CD14-positive monocyte (primary cell): ENCODE data around the gene C5orf47. TPM values are rescaled to one million over a fixed set of nuclear protein-coding genes. Genes with fewer than 3 reads are reported as not detected.
A peak's percentile ranks its signal among the peaks of the same experiment; 100 is the strongest.

Source experiments
- DNase-seq, 3 donors: peaks; one replicate each; pipeline ENCODE4 v3.0.0-alpha.2; 2011 to 2022
- H2AFZ ChIP-seq: 2 replicates; pipeline ENCODE4 v1.6.0; 2012; ENCODE audit warnings: mild to moderate bottlenecking, low read depth, low read length, inconsistent platforms; ENCODE audit not compliant: insufficient read depth, poor library complexity, severe bottlenecking
- H3K27ac ChIP-seq, 2 donors: 1 replicate in 1 of 2; 2 replicates in 1 of 2; pipeline ENCODE4 v1.5.1; 2012 to 2013; ENCODE audit warnings: low read length in 2 of 2, control low read depth in 1 of 2, inconsistent platforms in 1 of 2, low read depth in 1 of 2, mild to moderate bottlenecking in 1 of 2
- H3K27me3 ChIP-seq, 2 donors: one replicate each; pipeline versions ENCODE4 v1.6.0 to v1.6.1; 2011 to 2013; ENCODE audit warnings: low read length in 2 of 2; ENCODE audit not compliant: control insufficient read depth in 2 of 2, insufficient read depth in 2 of 2
- H3K36me3 ChIP-seq, 2 donors: replicated peaks in 1 of 2; 1 replicate in 1 of 2; 2 replicates in 1 of 2; pipeline versions ENCODE4 v1.5.1 to v1.6.1; 2012 to 2013; ENCODE audit warnings: low read length in 2 of 2, control low read depth in 1 of 2, inconsistent platforms in 1 of 2, mild to moderate bottlenecking in 1 of 2; ENCODE audit not compliant: insufficient read depth in 2 of 2, control insufficient read depth in 1 of 2
- H3K4me1 ChIP-seq, 2 donors: 1 replicate in 1 of 2; 2 replicates in 1 of 2; pipeline versions ENCODE4 v1.5.1 to v1.6.1; 2012 to 2013; ENCODE audit warnings: low read length in 2 of 2, control low read depth in 1 of 2, inconsistent platforms in 1 of 2, mild to moderate bottlenecking in 1 of 2, moderate library complexity in 1 of 2; ENCODE audit not compliant: insufficient read depth in 2 of 2, control insufficient read depth in 1 of 2
- H3K4me2 ChIP-seq: replicated peaks from 2 replicates; pipeline ENCODE3; 2012; ENCODE audit warnings: low read length, moderate library complexity, mild to moderate bottlenecking; ENCODE audit not compliant: poor library complexity, severe bottlenecking; ENCODE audit errors: extremely low read depth
- H3K4me3 ChIP-seq, 3 experiments: fragments of 200-600 bp in 1 of 3; sonication (generic) in 1 of 3; replicated peaks in 1 of 3; 1 replicate in 2 of 3; 2 replicates in 1 of 3; pipeline ENCODE4 v1.5.1; 2011 to 2013; ENCODE audit warnings: low read length in 3 of 3, mild to moderate bottlenecking in 3 of 3, control low read depth in 2 of 3, low read depth in 2 of 3, inconsistent platforms in 1 of 3, moderate library complexity in 1 of 3
- H3K79me2 ChIP-seq: 2 replicates; pipeline ENCODE4 v1.6.0; 2012; ENCODE audit warnings: mild to moderate bottlenecking, control low read depth, inconsistent platforms, low read length, moderate library complexity; ENCODE audit not compliant: insufficient read depth
- H3K9ac ChIP-seq: 2 replicates; pipeline ENCODE4 v1.6.0; 2017; ENCODE audit warnings: low read length, mild to moderate bottlenecking; ENCODE audit not compliant: insufficient read depth, poor library complexity, severe bottlenecking
- H3K9me3 ChIP-seq, 2 donors: replicated peaks in 1 of 2; 1 replicate in 1 of 2; 2 replicates in 1 of 2; pipeline versions ENCODE4 v1.5.1 to v1.6.1; 2012 to 2013; ENCODE audit warnings: low read length in 2 of 2, control low read depth in 1 of 2; ENCODE audit not compliant: control insufficient read depth in 1 of 2, insufficient read depth in 1 of 2
- H4K20me1 ChIP-seq: 2 replicates; pipeline ENCODE4 v1.6.0; 2012; ENCODE audit warnings: mild to moderate bottlenecking, low read length, control low read depth, moderate library complexity; ENCODE audit not compliant: insufficient read depth
- H3K27ac Mint-ChIP-seq, 7 donors: one replicate each; pipeline ENCODE4 v1.8.0; 2020; ENCODE audit warnings: mild to moderate bottlenecking in 7 of 7, mixed read lengths in 7 of 7, moderate library complexity in 6 of 7, inconsistent platforms in 2 of 7
- H3K27me3 Mint-ChIP-seq, 3 donors: one replicate each; pipeline ENCODE4 v1.8.0; 2021 to 2022; ENCODE audit warnings: low read depth in 3 of 3, mild to moderate bottlenecking in 3 of 3, mixed read lengths in 3 of 3, moderate library complexity in 3 of 3, inconsistent platforms in 1 of 3
- H3K36me3 Mint-ChIP-seq, 2 donors: one replicate each; pipeline ENCODE4 v1.8.0; 2020; ENCODE audit warnings: mixed read lengths in 2 of 2, inconsistent platforms in 1 of 2, mild to moderate bottlenecking in 1 of 2
- H3K4me1 Mint-ChIP-seq: one replicate; pipeline ENCODE4 v1.8.0; 2020; ENCODE audit warnings: mild to moderate bottlenecking, mixed read lengths
- H3K4me3 Mint-ChIP-seq, 2 donors: one replicate each; pipeline ENCODE4 v1.8.0; 2020; ENCODE audit warnings: mild to moderate bottlenecking in 2 of 2, mixed read lengths in 2 of 2, moderate library complexity in 1 of 2
- H3K9me3 Mint-ChIP-seq, 7 donors: one replicate each; pipeline ENCODE4 v1.8.0; 2020 to 2022; ENCODE audit warnings: mixed read lengths in 7 of 7, mild to moderate bottlenecking in 6 of 7, moderate library complexity in 6 of 7, inconsistent platforms in 2 of 7
- WGBS: methylation state at CpG from one replicate; pipeline ENCODE4 v1.1.5; 2013; ENCODE audit warnings: missing lambda C conversion rate; ENCODE audit not compliant: insufficient coverage; 5-methylcytosine and 5-hydroxymethylcytosine counted together
- intact Hi-C, 2 donors: fragments of 100-400 bp; cut with micrococcal nuclease; formaldehyde crosslinking; loops; one replicate each; pipeline versions ENCODE4 v1.15.0 to v1.15.1; 2023
- polyA plus RNA-seq, 3 donors: library from polyadenylated mRNA; depleted of rRNA in 1 of 3; unstranded in 2 of 3; stranded (reverse) in 1 of 3; fragments of 300-500 nt in 2 of 3; fragments of >200 nt in 1 of 3; fragmentation: Illumina TruSeq in 2 of 3; gene quantifications; 1 replicate in 2 of 3; 2 replicates in 1 of 3; pipeline ENCODE4 v1.2.3, GENCODE V29; 2012 to 2021
- TF ChIP-seq, protein P1 (sequence below): fragments of 200-600 bp; IDR thresholded peaks from one replicate; pipeline ENCODE4 v1.8.0; 2022; ENCODE audit warnings: antibody characterized with exemption, mild to moderate bottlenecking

C5orf47 gene
- polyA plus RNA-seq, 3 donors, result not detected

DNA sequence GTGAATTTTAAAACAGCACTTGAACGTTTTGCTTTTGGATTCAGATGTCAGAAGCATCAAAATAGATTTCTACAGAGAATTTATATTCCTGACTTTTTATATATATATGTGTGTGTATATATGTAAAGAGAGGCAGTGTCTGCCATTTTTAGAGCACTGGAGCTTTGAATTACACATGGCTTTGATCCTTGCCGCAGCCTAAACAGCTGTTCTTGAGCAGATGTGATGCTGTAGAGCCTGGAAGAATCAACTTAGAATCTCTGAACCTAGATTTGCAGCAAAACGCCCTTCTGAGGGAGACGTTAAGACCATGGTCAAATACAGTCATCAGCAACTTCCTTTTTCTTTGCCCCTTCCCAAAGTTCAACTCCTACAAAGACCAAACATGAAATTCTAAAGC, 21.7 kb upstream of the C5orf47 start:
- Mint-ChIP-seq H3K27ac (peak overlapping the region in 1 of 7 donors; percentile 43), H3K36me3 (peaks cover 3 to 7% of the 10 kb centered on the region in 2 donors), H3K27me3 (peaks cover 0 to 2% (median 1%) of the 10 kb centered on the region in 3 donors), H3K4me3 (no peak overlapping the region), H3K9me3 (peaks cover 0 to 3% (median 0%) of the 10 kb centered on the region in 7 donors), H3K4me1 (peaks cover 18% of the 10 kb centered on the region)
- H3K36me3 ChIP-seq, result no peaks in the 10 kb centered on the region
- DNase-seq, result no peak
- no peaks in the 10 kb centered on the region for H3K79me2 ChIP-seq
- H3K4me2 ChIP-seq, result no peak overlapping the region
- no peaks in the 10 kb centered on the region for H3K4me1 ChIP-seq
- TF ChIP-seq, protein P1, sequence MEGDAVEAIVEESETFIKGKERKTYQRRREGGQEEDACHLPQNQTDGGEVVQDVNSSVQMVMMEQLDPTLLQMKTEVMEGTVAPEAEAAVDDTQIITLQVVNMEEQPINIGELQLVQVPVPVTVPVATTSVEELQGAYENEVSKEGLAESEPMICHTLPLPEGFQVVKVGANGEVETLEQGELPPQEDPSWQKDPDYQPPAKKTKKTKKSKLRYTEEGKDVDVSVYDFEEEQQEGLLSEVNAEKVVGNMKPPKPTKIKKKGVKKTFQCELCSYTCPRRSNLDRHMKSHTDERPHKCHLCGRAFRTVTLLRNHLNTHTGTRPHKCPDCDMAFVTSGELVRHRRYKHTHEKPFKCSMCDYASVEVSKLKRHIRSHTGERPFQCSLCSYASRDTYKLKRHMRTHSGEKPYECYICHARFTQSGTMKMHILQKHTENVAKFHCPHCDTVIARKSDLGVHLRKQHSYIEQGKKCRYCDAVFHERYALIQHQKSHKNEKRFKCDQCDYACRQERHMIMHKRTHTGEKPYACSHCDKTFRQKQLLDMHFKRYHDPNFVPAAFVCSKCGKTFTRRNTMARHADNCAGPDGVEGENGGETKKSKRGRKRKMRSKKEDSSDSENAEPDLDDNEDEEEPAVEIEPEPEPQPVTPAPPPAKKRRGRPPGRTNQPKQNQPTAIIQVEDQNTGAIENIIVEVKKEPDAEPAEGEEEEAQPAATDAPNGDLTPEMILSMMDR, result no peak
- H3K4me3 ChIP-seq, result no peak overlapping the region
- intact Hi-C loops, result no loop called here
- H3K27me3 ChIP-seq, result no peaks in the 10 kb centered on the region
- H4K20me1 ChIP-seq, result peaks cover 2% of the 10 kb centered on the region
- no peak overlapping the region for H2AFZ ChIP-seq
- H3K9me3 ChIP-seq, result no peaks in the 10 kb centered on the region
- no peak overlapping the region for H3K9ac ChIP-seq
- 41% methylated on average over 3 of the region's 4 CpGs for WGBS
- H3K27ac ChIP-seq, result no peak overlapping the region

DNA sequence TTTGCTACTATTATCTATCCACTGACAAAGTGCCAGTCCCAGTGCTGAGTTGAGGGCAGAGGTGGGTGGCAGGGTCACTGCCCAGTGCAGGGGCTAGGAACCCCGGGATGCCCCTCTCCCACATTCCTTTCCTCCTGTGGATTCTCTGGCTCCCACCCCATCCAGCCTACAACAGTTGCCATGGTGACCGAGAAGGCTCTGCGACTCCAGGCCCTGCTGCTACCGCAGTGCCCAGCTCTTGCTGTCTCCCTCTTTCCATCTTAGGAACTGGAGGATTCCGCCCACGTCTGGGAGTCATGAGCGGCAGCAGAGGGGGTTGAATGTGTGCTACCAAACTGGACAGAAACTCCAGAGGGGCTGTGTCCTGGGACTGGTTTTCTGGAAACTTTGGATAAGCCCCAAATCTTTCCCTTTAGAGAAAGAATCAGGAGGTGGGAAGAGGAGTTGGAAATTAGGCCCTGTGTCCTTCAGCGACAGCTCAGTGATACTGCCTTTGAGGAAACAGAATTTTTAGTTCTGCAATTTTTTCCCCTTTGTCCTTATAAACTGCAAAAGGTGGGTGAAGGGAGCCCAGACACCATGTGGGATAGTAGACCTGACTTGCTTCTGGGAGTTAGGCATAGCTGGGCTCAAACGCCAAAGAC, 20.7 kb upstream of the C5orf47 start:
- peaks cover 1 to 8% (median 2%) of the 10 kb centered on the region in 3 donors for H3K27me3 Mint-ChIP-seq

More for the DNA sequence above, 20.7 kb upstream of the C5orf47 start:
- H3K9ac ChIP-seq, result no peak overlapping the region
- TF ChIP-seq, protein P1, result no peak
- H3K4me2 ChIP-seq, result no peak overlapping the region
- no peaks in the 10 kb centered on the region for H3K36me3 Mint-ChIP-seq
- no peaks in the 10 kb centered on the region for H3K9me3 ChIP-seq
- no peaks in the 10 kb centered on the region for H4K20me1 ChIP-seq
- intact Hi-C loops, result no loop called here
- H3K4me1 Mint-ChIP-seq, result peaks cover 23% of the 10 kb centered on the region
- peaks cover 0 to 3% (median 0%) of the 10 kb centered on the region in 7 donors for H3K9me3 Mint-ChIP-seq
- no peaks in the 10 kb centered on the region for H3K27me3 ChIP-seq
- no peak overlapping the region for H3K4me3 ChIP-seq
- peaks cover 6 to 8% of the 10 kb centered on the region in 2 donors for H3K4me1 ChIP-seq
- H2AFZ ChIP-seq, result no peak overlapping the region
- no peak for DNase-seq
- H3K27ac Mint-ChIP-seq, result peak overlapping the region in 1 of 7 donors; percentile 17
- no peak overlapping the region for H3K4me3 Mint-ChIP-seq
- H3K79me2 ChIP-seq, result no peaks in the 10 kb centered on the region
- no peaks in the 10 kb centered on the region for H3K36me3 ChIP-seq
- WGBS, result 67% methylated on average over 3 of the region's 9 CpGs
- H3K27ac ChIP-seq, result no peak overlapping the region
